Measurements from ENCODE around the gene ACAD10.

ACAD10 gene

DNA sequence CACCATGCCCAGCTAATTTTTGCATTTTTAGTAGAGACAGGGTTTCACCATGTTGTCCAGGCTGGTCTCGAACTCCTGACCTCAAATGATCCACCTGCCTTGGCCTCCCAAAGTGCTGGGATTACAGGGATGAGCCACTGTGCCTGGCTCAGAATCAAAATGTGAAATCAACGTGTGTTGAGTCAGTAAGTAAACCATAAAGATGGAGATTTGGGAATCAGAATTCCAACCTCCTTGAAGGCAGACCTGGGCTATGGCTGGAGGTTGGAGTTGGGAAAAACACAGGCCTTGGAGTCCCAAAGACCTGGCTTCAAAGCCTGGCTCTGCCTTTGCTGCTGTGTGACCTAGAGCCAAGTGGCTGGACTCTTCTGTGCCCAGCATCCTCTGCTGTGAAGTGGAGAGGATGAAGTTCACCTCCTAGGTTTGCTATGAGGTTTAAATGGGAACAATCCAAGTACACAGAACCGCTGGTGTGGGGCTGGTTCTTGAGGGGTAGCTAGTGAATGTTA lies 91.0 kb downstream of the ACAD10 start:
- H3K36me3 ChIP-seq (replicated peaks; ENCODE audit: insufficient read depth, low read length), result no peaks in the 10 kb centered on the region
- H3K9ac ChIP-seq (ENCODE audit: low read length), result no peak overlapping the region
- H3K9me2 ChIP-seq (replicated peaks; ENCODE audit: insufficient read depth, low read length), result no peaks in the 10 kb centered on the region
- no peak overlapping the region for H3K4me2 ChIP-seq (ENCODE audit: low read depth, low read length)
- no peaks in the 10 kb centered on the region for H3K9me3 ChIP-seq (replicated peaks; ENCODE audit: insufficient read depth, low read length)
- no peaks in the 10 kb centered on the region for H3K4me1 ChIP-seq (ENCODE audit: low read length)
- H2AFZ ChIP-seq (ENCODE audit: low read length), result no peak overlapping the region
- no peaks in the 10 kb centered on the region for H4K20me1 ChIP-seq (ENCODE audit: insufficient read depth, low read length)
- H3F3A ChIP-seq (ENCODE audit: insufficient read depth, low read length), result no peaks in the 10 kb centered on the region
- H3K79me2 ChIP-seq (ENCODE audit: low read length), result no peaks in the 10 kb centered on the region
- TF ChIP-seq EZH2 (optimal IDR thresholded peaks at IDR 0.05; ENCODE audit: low read depth, low read length) (no peak), EZH2phosphoT487 (IDR thresholded peaks at IDR 0.05; ENCODE audit: low read length) (no peak)
- TF ChIP-seq, protein P1, sequence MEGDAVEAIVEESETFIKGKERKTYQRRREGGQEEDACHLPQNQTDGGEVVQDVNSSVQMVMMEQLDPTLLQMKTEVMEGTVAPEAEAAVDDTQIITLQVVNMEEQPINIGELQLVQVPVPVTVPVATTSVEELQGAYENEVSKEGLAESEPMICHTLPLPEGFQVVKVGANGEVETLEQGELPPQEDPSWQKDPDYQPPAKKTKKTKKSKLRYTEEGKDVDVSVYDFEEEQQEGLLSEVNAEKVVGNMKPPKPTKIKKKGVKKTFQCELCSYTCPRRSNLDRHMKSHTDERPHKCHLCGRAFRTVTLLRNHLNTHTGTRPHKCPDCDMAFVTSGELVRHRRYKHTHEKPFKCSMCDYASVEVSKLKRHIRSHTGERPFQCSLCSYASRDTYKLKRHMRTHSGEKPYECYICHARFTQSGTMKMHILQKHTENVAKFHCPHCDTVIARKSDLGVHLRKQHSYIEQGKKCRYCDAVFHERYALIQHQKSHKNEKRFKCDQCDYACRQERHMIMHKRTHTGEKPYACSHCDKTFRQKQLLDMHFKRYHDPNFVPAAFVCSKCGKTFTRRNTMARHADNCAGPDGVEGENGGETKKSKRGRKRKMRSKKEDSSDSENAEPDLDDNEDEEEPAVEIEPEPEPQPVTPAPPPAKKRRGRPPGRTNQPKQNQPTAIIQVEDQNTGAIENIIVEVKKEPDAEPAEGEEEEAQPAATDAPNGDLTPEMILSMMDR (IDR thresholded peaks at IDR 0.05; ENCODE audit: low read length), result no peak
- H3K4me3 ChIP-seq (ENCODE audit: low read length), result no peak overlapping the region
- no peak for DNase-seq
- H3K27me3 ChIP-seq (replicated peaks; ENCODE audit: insufficient read depth, low read length), result no peaks in the 10 kb centered on the region
- no peak overlapping the region for H3K27ac ChIP-seq (ENCODE audit: low read length)

DNA sequence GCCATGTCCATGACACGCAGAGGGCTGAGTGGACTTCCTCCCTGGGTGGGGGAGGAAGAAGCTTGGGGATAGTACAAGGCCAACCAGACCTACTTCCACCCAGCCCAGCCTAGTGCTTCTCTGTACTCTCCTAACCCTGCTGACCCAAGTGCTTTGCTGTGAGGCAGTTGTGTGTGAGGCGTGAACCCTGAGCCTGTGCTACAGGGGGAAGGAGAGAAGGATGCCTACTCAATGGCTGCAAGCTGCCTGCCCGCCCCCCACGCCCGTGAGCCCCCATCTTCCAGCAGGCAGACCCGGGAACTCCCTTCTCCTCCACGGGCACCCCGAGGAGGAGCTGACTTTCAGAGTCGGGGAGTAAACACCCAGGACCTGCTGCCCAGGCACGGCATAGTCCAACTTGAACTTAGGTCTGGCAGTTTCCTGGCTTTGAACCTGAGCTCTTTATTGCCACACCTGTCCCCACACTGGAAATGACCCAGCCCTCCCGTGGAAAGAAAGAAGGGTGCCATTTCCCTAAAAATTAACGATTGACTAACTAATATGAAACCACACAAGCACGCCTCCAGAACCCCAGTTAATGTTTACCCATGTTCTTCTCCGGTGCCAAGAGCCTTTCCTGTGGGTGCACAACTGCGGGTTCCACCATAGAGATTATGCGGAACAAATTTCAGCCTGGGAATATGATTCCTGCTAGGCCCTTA lies 91.6 kb downstream of the ACAD10 start:
- Histone ChIP-seq H3K27ac (ENCODE audit: low read length) (no peak overlapping the region), H3F3A (ENCODE audit: insufficient read depth, low read length) (no peaks in the 10 kb centered on the region), H3K36me3 (replicated peaks; ENCODE audit: insufficient read depth, low read length) (no peaks in the 10 kb centered on the region), H3K9me2 (replicated peaks; ENCODE audit: insufficient read depth, low read length) (no peaks in the 10 kb centered on the region), H3K4me2 (ENCODE audit: low read depth, low read length) (no peak overlapping the region), H4K20me1 (ENCODE audit: insufficient read depth, low read length) (no peaks in the 10 kb centered on the region), H2AFZ (ENCODE audit: low read length) (no peak overlapping the region), H3K9ac (ENCODE audit: low read length) (no peak overlapping the region), H3K9me3 (replicated peaks; ENCODE audit: insufficient read depth, low read length) (no peaks in the 10 kb centered on the region), H3K79me2 (ENCODE audit: low read length) (no peaks in the 10 kb centered on the region), H3K4me1 (ENCODE audit: low read length) (no peaks in the 10 kb centered on the region), H3K4me3 (ENCODE audit: low read length) (no peak overlapping the region), H3K27me3 (replicated peaks; ENCODE audit: insufficient read depth, low read length) (no peaks in the 10 kb centered on the region)
- DNase-seq, result no peak
- TF ChIP-seq EZH2 (optimal IDR thresholded peaks at IDR 0.05; ENCODE audit: low read depth, low read length) (no peak), EZH2phosphoT487 (IDR thresholded peaks at IDR 0.05; ENCODE audit: low read length) (no peak)
- TF ChIP-seq, protein P1 (IDR thresholded peaks at IDR 0.05; ENCODE audit: low read length), result no peak

DNA sequence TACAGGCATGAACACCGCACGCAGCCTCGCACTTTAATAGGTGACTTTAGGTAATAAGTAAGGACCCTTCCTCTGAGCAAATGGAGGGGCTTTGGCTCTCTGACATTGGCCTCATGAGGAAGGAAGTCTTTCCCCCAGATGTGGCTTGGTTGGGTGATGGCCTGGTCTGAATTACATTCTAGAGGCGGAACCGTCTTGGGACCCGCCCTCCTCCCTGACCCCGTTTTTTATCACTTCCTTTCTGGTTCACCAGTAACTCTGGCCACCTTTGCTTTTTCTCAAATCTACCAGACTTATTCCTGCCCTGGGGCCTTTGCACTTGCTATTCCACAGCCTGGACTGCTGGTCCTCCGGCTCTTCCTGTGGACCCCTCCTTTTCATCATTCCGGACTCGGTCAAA lies 94.3 kb downstream of the ACAD10 start:
- Histone ChIP-seq H3K9me3 (replicated peaks; ENCODE audit: insufficient read depth, low read length) (no peaks in the 10 kb centered on the region), H3K27me3 (replicated peaks; ENCODE audit: insufficient read depth, low read length) (no peaks in the 10 kb centered on the region), H3K9me2 (replicated peaks; ENCODE audit: insufficient read depth, low read length) (no peaks in the 10 kb centered on the region), H3K9ac (ENCODE audit: low read length) (no peak overlapping the region), H3K4me2 (ENCODE audit: low read depth, low read length) (no peak overlapping the region), H3K79me2 (ENCODE audit: low read length) (no peaks in the 10 kb centered on the region), H3K27ac (ENCODE audit: low read length) (no peak overlapping the region), H3K4me1 (ENCODE audit: low read length) (no peaks in the 10 kb centered on the region), H3F3A (ENCODE audit: insufficient read depth, low read length) (no peaks in the 10 kb centered on the region), H3K36me3 (replicated peaks; ENCODE audit: insufficient read depth, low read length) (no peaks in the 10 kb centered on the region), H3K4me3 (ENCODE audit: low read length) (no peak overlapping the region), H2AFZ (ENCODE audit: low read length) (no peak overlapping the region), H4K20me1 (ENCODE audit: insufficient read depth, low read length) (no peaks in the 10 kb centered on the region)
- DNase-seq, result no peak
- TF ChIP-seq, protein P1 (IDR thresholded peaks at IDR 0.05; ENCODE audit: low read length), result no peak
- TF ChIP-seq EZH2phosphoT487 (IDR thresholded peaks at IDR 0.05; ENCODE audit: low read length), result no peak
- TF ChIP-seq EZH2 (optimal IDR thresholded peaks at IDR 0.05; ENCODE audit: low read depth, low read length), result no peak

All from MM.1S (cell line).